NT2/D1 (cell line): ENCODE data around the gene PHC2.

Experiments used
- DNase-seq: peaks from one replicate; pipeline ENCODE4 v3.0.0-alpha.2; 2011; ENCODE audit warnings: low read depth, low spot score
- H3K27me3 ChIP-seq: 2 replicates; pipeline ENCODE4 v1.6.0; 2011; ENCODE audit warnings: mild to moderate bottlenecking; ENCODE audit not compliant: insufficient read length, insufficient read depth
- H3K36me3 ChIP-seq: 2 replicates; pipeline ENCODE4 v1.6.1; 2011; ENCODE audit warnings: mild to moderate bottlenecking, low read length, mixed read lengths; ENCODE audit not compliant: insufficient read depth, insufficient read length
- H3K4me1 ChIP-seq: 2 replicates; pipeline ENCODE4 v1.5.1; 2011; ENCODE audit not compliant: insufficient read depth, insufficient read length
- H3K4me3 ChIP-seq: 2 replicates; pipeline ENCODE4 v1.5.1; 2011; ENCODE audit warnings: low read depth; ENCODE audit not compliant: insufficient read length
- H3K9ac ChIP-seq: 2 replicates; pipeline ENCODE4 v1.6.0; 2011; ENCODE audit warnings: low read depth; ENCODE audit not compliant: insufficient read length
- H3K9me3 ChIP-seq: 2 replicates; pipeline ENCODE4 v1.5.1; 2011; ENCODE audit warnings: mild to moderate bottlenecking, low read length; ENCODE audit not compliant: insufficient read depth
- SUZ12 ChIP-seq: IDR thresholded peaks from 2 replicates; pipeline ENCODE4 v1.6.1; 2011; ENCODE audit not compliant: insufficient read length, insufficient read depth; ENCODE audit errors: extremely low read depth
- YY1 ChIP-seq: IDR thresholded peaks from 2 replicates; pipeline ENCODE4 v1.6.1; 2011; ENCODE audit not compliant: insufficient read length, insufficient read depth
- ZNF274 ChIP-seq: IDR thresholded peaks from 2 replicates; pipeline ENCODE4 v1.6.1; 2011; ENCODE audit warnings: mild to moderate bottlenecking, low read depth, low read length

The PHC2 gene

GRCh38 chr1:33384040-33384812, 46.7 kb downstream of the PHC2 start:
- no peaks in the 10 kb centered on the region for H3K36me3 ChIP-seq
- H3K27me3 ChIP-seq: no peaks in the 10 kb centered on the region
- DNase-seq: no peak
- no peak overlapping the region for H3K4me3 ChIP-seq
- no peaks in the 10 kb centered on the region for H3K9me3 ChIP-seq
- no peaks in the 10 kb centered on the region for H3K4me1 ChIP-seq
- TF ChIP-seq YY1: no peak
- no peak for TF ChIP-seq SUZ12
- no peak for TF ChIP-seq ZNF274
- H3K9ac ChIP-seq: no peak overlapping the region

DNA sequence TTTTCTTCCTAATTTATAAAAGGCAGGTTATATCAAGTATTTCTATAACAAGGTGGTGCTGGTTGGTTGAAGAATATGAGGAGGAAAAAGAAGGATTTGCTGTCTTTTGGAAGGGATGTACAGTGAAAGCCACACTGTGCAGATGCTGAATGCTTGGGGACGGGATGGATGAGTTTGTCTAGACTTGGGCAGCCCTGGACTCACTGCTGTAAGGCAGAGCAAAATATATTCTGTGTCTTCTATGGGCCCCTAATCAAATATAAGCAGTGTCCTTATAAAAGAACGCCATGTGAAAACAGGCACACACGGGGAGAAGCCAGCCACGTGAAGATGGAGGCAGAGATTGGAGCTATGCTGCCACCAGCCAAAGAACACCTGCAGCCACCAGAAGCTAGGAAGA, 47.4 kb downstream of the PHC2 start:
- Histone ChIP-seq H3K4me1 (no peaks in the 10 kb centered on the region), H3K9me3 (no peaks in the 10 kb centered on the region), H3K36me3 (no peaks in the 10 kb centered on the region), H3K9ac (no peak overlapping the region), H3K27me3 (no peaks in the 10 kb centered on the region), H3K4me3 (no peak overlapping the region)
- no peak for DNase-seq
- TF ChIP-seq ZNF274: no peak
- TF ChIP-seq YY1: no peak
- no peak for TF ChIP-seq SUZ12

DNA sequence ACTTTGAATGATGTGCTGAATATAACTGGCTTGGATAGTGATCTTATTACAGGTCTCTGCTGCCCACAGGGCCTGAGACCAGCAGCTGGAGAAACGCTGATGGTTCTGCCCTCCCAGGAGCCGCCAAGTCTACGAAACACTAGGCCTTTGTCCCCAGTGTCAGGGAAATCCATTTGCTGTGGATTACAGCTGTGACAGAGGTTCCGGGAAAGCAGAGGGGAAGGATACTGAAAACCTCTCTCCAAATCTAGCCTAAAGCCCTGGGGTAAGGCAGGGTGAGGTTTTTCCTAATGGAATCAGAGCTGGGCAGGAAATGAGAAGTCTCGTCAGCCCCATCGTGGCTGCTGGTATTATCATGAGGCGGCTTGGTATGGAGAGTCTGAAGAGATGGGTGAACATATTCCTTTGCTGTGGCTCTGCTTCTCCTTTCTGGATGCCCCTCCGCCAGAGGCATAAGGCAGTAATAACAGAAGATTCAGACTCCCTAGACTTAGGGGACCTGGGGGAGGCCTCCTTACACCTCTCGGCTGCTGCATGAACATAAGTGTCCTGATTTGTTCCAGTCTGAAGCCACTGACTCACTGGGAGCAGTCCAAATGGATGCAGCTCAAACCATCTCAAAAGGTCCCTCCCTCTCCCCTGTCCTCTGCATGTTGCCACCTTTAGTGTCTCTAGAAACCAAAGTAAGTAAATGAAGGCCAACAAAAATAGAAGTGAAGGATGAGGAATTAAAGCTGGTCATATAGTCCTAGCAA, 48.1 kb downstream of the PHC2 start:
- no peaks in the 10 kb centered on the region for H3K4me1 ChIP-seq
- no peak for DNase-seq
- H3K9ac ChIP-seq: no peak overlapping the region
- no peaks in the 10 kb centered on the region for H3K27me3 ChIP-seq
- H3K9me3 ChIP-seq: no peaks in the 10 kb centered on the region
- no peaks in the 10 kb centered on the region for H3K36me3 ChIP-seq
- no peak overlapping the region for H3K4me3 ChIP-seq
- TF ChIP-seq ZNF274: no peak
- TF ChIP-seq YY1: no peak
- TF ChIP-seq SUZ12: no peak

DNA sequence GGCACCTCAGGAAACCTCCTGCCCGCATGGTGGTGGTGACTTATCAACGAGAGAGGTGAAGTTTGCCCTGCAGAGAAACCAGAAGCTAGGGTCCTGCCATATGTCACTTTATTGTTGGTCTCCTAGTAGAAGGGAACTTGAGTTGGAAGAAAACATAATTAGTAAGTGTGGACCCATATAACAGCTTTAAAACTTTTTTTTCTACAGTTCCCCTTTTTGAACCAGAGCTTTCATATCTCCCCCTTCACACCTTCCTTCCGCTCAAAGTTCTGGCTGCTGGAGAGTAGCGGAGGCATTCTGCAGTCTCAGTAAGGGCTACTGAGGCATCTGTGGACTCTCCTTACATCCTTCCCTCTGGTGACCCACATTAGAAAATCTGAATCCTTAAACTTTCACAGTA, 48.9 kb downstream of the PHC2 start:
- H3K36me3 ChIP-seq: no peaks in the 10 kb centered on the region
- H3K9me3 ChIP-seq: no peaks in the 10 kb centered on the region
- no peaks in the 10 kb centered on the region for H3K27me3 ChIP-seq
- TF ChIP-seq SUZ12 (no peak), YY1 (no peak), ZNF274 (no peak)
- no peaks in the 10 kb centered on the region for H3K4me1 ChIP-seq
- H3K4me3 ChIP-seq: no peak overlapping the region
- H3K9ac ChIP-seq: no peak overlapping the region
- DNase-seq: no peak

DNA sequence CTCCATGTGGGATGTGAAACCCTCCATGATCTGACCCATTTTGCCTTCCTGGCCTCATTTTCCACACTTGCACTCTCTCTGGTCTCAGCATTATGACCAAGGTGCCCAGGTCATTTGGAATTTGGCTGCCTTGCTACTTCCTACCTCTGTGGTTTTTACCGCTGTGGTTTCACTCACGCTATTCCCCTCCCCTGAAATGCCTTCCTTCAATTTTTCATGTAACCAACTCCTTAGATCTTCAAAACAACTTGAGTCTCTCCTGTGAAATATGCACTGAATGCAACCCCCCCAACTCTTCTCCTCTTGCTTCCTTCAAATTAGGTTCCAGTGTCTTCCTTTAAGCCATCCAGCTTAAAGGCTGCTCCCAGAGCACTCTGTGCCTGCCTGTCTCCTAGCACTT, 50.1 kb downstream of the PHC2 start:
- Histone ChIP-seq H3K9ac (no peak overlapping the region), H3K4me3 (no peak overlapping the region), H3K27me3 (no peaks in the 10 kb centered on the region), H3K9me3 (no peaks in the 10 kb centered on the region), H3K36me3 (no peaks in the 10 kb centered on the region), H3K4me1 (no peaks in the 10 kb centered on the region)
- no peak for DNase-seq
- no peak for TF ChIP-seq YY1
- TF ChIP-seq ZNF274: no peak
- TF ChIP-seq SUZ12: no peak

- TF ChIP-seq ZNF274: no peak
- TF ChIP-seq SUZ12: no peak
- no peak for TF ChIP-seq YY1
- H3K9ac ChIP-seq: no peak overlapping the region
- H3K36me3 ChIP-seq: no peaks in the 10 kb centered on the region
- H3K9me3 ChIP-seq: no peaks in the 10 kb centered on the region
- no peak for DNase-seq
- no peak overlapping the region for H3K4me3 ChIP-seq
- H3K27me3 ChIP-seq: no peaks in the 10 kb centered on the region
- no peaks in the 10 kb centered on the region for H3K4me1 ChIP-seq
These were observed 51.1 kb downstream of the PHC2 start for GRCh38 chr1:33379631-33380354.

DNA sequence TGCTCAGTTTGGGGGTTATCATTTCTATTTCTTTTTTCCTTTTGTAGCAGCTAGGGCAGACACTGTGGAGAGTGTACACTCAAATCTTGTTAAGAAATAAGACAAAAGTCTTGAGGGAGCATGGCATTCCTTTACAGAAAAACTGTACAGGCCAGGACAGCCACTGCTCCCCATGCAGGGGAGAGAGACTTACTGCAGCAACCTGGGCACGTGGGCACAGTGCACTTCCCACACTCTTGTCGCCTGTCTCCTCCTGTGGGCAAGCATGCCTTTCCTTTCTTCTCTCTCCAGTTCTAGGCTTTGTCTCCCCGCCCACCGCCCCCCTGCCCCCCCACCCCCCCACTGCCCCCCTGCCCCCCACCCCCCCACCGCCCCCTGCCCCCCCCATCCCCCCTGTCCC, 51.9 kb downstream of the PHC2 start:
- no peak for DNase-seq
- Histone ChIP-seq H3K9ac (no peak overlapping the region), H3K9me3 (no peaks in the 10 kb centered on the region), H3K36me3 (no peaks in the 10 kb centered on the region), H3K4me3 (no peak overlapping the region), H3K27me3 (no peaks in the 10 kb centered on the region), H3K4me1 (no peaks in the 10 kb centered on the region)
- TF ChIP-seq SUZ12 (no peak), ZNF274 (no peak), YY1 (no peak)
